ENCODE data around the gene TRAF4. TPM values are rescaled to one million over a fixed set of nuclear protein-coding genes. Genes with fewer than 3 reads are reported as not detected.
"Not testable (repeated sequence)": the region's sequence is repeated elsewhere in the genome, so short reads cannot be mapped to it uniquely, and the experiment has no call there.

The TRAF4 gene
- total RNA-seq, 1 experiment from 2014 or later = 268 TPM

DNA sequence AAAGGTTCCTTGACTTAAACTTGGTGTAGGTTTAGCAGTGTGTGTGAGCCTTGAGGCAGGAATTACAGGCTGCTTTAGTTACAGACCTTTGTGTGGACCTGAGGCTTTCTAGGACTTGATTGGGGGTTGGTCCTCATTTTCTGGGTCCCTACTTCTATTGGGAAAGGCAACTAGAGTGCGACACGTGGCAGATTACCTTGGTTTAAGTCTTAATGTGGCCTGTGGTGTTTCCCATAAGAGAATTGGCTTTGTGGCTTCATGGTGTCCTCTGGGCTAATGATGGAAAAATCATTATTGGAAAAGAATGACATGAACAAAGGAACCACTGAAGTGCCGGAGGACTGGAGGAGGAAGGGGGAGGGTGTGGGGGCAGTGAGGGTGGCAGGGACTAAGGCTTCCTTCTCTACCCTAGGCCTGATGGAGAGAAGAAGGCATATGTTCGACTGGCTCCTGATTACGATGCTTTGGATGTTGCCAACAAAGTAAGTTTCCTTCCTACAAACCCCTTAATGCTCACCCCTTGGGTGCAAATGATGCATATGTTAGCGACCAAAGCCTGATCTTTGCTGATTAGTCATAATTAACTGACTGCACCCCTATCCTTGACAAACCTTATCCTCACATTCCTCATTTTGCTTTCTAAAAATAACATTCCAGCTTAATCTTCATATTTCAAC is 20.5 kb upstream of the TRAF4 start:
- Mint-ChIP-seq H3K27ac (peak overlapping the region; percentile 69), H3K4me1 (peaks cover 53% of the 10 kb centered on the region), H3K27me3 (ENCODE audit: low read depth) (no peaks in the 10 kb centered on the region), H3K4me3 (peak overlapping the region; percentile 42), H3K36me3 (peaks cover 48% of the 10 kb centered on the region), H3K9me3 (no peaks in the 10 kb centered on the region)
- CTCF ChIA-PET = interaction anchor here (1.3 to 1.9 kb wide), 2 partner anchors 12 to 40 kb away, joined by 4 to 6 read pairs; partner anchors contain the start of gene PROCA1
- DNase-seq (ENCODE audit: low spot score) (no peak), ATAC-seq (no peak)
- POLR2A ChIA-PET = interaction anchor here (0.6 to 6.4 kb wide), 2 partner anchors 23 to 68 kb away, joined by 4 to 310 read pairs; partner anchors contain the start of gene TRAF4
- TF ChIP-seq, protein P1, sequence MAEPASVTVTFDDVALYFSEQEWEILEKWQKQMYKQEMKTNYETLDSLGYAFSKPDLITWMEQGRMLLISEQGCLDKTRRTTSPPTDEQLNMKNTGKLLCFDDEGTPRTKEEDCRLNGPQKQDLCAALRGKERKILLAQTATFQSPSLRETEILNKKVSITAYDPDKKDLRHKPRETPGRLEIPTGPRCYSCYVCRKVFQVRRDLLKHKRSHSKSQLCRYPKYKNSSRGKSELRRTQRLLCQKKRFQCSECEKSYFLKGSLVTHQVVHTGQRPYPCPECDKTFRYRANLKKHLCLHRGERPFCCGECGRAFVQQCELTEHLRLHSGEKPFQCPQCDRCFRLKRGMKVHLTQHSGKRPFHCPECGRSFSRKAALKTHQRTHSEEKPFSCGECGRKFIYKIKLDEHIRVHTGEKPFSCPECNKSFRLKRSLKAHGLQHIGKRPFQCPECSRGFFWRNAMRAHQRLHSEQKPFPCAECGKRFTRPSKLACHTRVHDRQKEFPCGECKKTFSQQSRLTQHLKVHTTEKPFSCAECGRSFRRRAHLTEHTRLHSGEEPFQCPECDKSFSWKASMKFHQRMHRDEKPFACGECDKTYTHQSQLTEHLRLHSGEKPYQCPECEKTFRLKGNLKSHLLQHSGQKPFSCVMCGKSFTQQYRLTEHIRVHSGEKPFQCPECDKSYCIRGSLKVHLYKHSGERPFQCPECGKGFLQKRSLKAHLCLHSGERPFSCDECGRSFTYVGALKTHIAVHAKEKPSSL (CRISPR knock-in tag; conservative IDR thresholded peaks at IDR 0.05) = 0 out of 2 replicates have a peak, but pooled peaks have one; percentile 43
- no peak for TF ChIP-seq IRF2 (CRISPR knock-in tag; IDR thresholded peaks at IDR 0.05; ENCODE audit: borderline replicate concordance, low read depth)
- TF ChIP-seq, protein P2, sequence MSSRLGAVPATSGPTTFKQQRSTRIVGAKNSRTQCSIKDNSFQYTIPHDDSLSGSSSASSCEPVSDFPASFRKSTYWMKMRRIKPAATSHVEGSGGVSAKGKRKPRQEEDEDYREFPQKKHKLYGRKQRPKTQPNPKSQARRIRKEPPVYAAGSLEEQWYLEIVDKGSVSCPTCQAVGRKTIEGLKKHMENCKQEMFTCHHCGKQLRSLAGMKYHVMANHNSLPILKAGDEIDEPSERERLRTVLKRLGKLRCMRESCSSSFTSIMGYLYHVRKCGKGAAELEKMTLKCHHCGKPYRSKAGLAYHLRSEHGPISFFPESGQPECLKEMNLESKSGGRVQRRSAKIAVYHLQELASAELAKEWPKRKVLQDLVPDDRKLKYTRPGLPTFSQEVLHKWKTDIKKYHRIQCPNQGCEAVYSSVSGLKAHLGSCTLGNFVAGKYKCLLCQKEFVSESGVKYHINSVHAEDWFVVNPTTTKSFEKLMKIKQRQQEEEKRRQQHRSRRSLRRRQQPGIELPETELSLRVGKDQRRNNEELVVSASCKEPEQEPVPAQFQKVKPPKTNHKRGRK (CRISPR knock-in tag; IDR thresholded peaks at IDR 0.05; ENCODE audit: borderline replicate concordance) = no peak
- no peak for TF ChIP-seq SMAD3 (CRISPR knock-in tag; IDR thresholded peaks at IDR 0.05; ENCODE audit: borderline replicate concordance)
- TF ChIP-seq RORB (CRISPR knock-in tag; IDR thresholded peaks at IDR 0.05) = no peak
- TF ChIP-seq, protein P3, sequence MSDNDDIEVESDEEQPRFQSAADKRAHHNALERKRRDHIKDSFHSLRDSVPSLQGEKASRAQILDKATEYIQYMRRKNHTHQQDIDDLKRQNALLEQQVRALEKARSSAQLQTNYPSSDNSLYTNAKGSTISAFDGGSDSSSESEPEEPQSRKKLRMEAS (CRISPR knock-in tag; IDR thresholded peaks at IDR 0.05) = no peak
- no peak for TF ChIP-seq TCF7 (CRISPR knock-in tag; IDR thresholded peaks at IDR 0.05; ENCODE audit: low read depth)
- TF ChIP-seq GTF2I (CRISPR knock-in tag; conservative IDR thresholded peaks at IDR 0.05) = no peak
- TF ChIP-seq CBFB (CRISPR knock-in tag; IDR thresholded peaks at IDR 0.05; ENCODE audit: low read depth) = no peak
- TF ChIP-seq NR1H2 (CRISPR knock-in tag; IDR thresholded peaks at IDR 0.05) = no peak
- 0 out of 2 replicates have a peak, but pooled peaks have one; percentile 18 for TF ChIP-seq MYBL2 (CRISPR knock-in tag; IDR thresholded peaks at IDR 0.05)

DNA sequence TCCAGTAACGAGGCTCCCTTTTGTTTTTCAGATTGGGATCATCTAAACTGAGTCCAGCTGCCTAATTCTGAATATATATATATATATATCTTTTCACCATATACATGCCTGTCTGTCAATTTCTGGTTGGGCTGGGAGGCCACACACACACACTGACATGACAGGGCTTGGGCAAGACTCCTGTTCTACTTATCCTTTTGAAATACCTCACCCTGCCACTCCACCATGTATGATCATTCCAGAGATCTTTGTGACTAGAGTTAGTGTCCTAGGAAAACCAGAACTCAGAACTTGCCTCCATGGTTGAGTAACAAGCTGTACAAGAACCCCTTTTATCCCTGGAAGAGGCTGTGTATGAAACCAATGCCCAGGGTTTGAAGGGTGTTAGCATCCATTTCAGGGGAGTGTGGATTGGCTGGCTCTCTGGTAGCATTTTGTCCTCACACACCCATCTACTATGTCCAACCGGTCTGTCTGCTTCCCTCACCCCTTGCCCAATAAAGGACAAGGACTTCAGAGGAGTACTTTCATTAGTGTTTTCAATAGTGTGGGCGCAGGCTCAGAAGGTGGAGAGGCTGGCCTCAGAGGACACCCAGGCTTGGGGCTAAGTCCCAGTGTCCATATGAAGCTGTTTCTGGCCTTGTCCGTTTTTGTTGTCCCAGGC is 19.8 kb upstream of the TRAF4 start:
- H3K9me3 Mint-ChIP-seq; DNase-seq (ENCODE audit: low spot score); H3K27me3 Mint-ChIP-seq (ENCODE audit: low read depth); ATAC-seq: not testable (repeated sequence)
- ChIA-PET POLR2A (interaction anchor here (0.6 to 6.4 kb wide), 5 partner anchors 12 to 228 kb away, joined by 3 to 310 read pairs (median 7); partner anchors contain the start of genes FLOT2, PHF12, PROCA1 and TRAF4), CTCF (interaction anchor here (1.9 to 12.2 kb wide), 3 partner anchors 12 to 23 kb away, joined by 6 to 541 read pairs (median 69); partner anchors contain the start of genes PROCA1 and TRAF4)
- H3K36me3 Mint-ChIP-seq = peaks cover 48% of the 10 kb centered on the region
- TF ChIP-seq ETV6 (CRISPR knock-in tag; IDR thresholded peaks at IDR 0.05) (0 out of 2 replicates have a peak, but pooled peaks have one; percentile 40), CREB1 (CRISPR knock-in tag; IDR thresholded peaks at IDR 0.05) (peak; percentile 78)
- TF ChIP-seq, protein P4, sequence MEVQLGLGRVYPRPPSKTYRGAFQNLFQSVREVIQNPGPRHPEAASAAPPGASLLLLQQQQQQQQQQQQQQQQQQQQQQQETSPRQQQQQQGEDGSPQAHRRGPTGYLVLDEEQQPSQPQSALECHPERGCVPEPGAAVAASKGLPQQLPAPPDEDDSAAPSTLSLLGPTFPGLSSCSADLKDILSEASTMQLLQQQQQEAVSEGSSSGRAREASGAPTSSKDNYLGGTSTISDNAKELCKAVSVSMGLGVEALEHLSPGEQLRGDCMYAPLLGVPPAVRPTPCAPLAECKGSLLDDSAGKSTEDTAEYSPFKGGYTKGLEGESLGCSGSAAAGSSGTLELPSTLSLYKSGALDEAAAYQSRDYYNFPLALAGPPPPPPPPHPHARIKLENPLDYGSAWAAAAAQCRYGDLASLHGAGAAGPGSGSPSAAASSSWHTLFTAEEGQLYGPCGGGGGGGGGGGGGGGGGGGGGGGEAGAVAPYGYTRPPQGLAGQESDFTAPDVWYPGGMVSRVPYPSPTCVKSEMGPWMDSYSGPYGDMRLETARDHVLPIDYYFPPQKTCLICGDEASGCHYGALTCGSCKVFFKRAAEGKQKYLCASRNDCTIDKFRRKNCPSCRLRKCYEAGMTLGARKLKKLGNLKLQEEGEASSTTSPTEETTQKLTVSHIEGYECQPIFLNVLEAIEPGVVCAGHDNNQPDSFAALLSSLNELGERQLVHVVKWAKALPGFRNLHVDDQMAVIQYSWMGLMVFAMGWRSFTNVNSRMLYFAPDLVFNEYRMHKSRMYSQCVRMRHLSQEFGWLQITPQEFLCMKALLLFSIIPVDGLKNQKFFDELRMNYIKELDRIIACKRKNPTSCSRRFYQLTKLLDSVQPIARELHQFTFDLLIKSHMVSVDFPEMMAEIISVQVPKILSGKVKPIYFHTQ (CRISPR knock-in tag; IDR thresholded peaks at IDR 0.05) = 0 out of 2 replicates have a peak, but pooled peaks have one; percentile 22
- TF ChIP-seq, protein P5, sequence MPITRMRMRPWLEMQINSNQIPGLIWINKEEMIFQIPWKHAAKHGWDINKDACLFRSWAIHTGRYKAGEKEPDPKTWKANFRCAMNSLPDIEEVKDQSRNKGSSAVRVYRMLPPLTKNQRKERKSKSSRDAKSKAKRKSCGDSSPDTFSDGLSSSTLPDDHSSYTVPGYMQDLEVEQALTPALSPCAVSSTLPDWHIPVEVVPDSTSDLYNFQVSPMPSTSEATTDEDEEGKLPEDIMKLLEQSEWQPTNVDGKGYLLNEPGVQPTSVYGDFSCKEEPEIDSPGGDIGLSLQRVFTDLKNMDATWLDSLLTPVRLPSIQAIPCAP (CRISPR knock-in tag; IDR thresholded peaks at IDR 0.05) = peak; percentile 77; the same call in 1 of the 2 replicates
- peak overlapping the region; percentile 93 for H3K4me3 Mint-ChIP-seq
- H3K27ac Mint-ChIP-seq = peak overlapping the region; percentile 98
- H3K4me1 Mint-ChIP-seq = peaks cover 50% of the 10 kb centered on the region

All from WTC11 (cell line).